Ovary (tissue), 3 donors: ENCODE measurements around the gene TNKS1BP1.

ENCODE experiments used
- CTCF ChIP-seq, 3 donors: fragments of 450-650 bp in 2 of 3; fragments of 200-600 bp in 1 of 3; IDR thresholded peaks; one replicate each; pipeline versions ENCODE4 v1.5.1 to v1.8.0; 2016 to 2022; ENCODE audit warnings: antibody characterized with exemption in 3 of 3, mild to moderate bottlenecking in 1 of 3
- EP300 ChIP-seq: sonication (generic); formaldehyde crosslinking; IDR thresholded peaks from one replicate; pipeline ENCODE4 v1.6.1; 2017; ENCODE audit warnings: antibody characterized with exemption
- POLR2A ChIP-seq: fragments of 450-650 bp; IDR thresholded peaks from one replicate; pipeline ENCODE4 v1.6.1; 2017; ENCODE audit warnings: antibody characterized with exemption, mild to moderate bottlenecking, moderate library complexity
- donor health status: DM: no; HTN: no; CAD: no.

GRCh38 chr11:57294225-57295131 is 30.3 kb downstream of the TNKS1BP1 start:
- TF ChIP-seq CTCF (IDR thresholded peaks at IDR 0.05) (no peak), POLR2A (no peak), EP300 (no peak)
